GM12878 (cell line): ENCODE data around the gene REEP6. TPM values are rescaled to one million over a fixed set of nuclear protein-coding genes. Genes with fewer than 3 reads are reported as not detected.

ENCODE experiments used
- BCL3 ChIP-seq: IDR thresholded peaks from 2 replicates; pipeline ENCODE4 v1.6.1; 2011; ENCODE audit warnings: borderline replicate concordance, low read depth, mild to moderate bottlenecking, moderate library complexity, low read length; ENCODE audit not compliant: insufficient read depth, poor library complexity, severe bottlenecking
- E2F8 ChIP-seq: fragments of 450-650 bp; IDR thresholded peaks from 2 replicates; pipeline ENCODE4 v1.6.1; 2018; ENCODE audit warnings: mild to moderate bottlenecking, low read depth, moderate library complexity; ENCODE audit not compliant: partially characterized antibody
- ZBTB4 ChIP-seq: fragments of 450-650 bp; formaldehyde crosslinking; IDR thresholded peaks from 2 replicates; pipeline ENCODE4 v1.4.0; 2022; ENCODE audit warnings: mild to moderate bottlenecking, moderate library complexity
- polyA plus RNA-seq, 11 experiments: library from polyadenylated mRNA; depleted of rRNA in 4 of 11; unstranded in 6 of 11; stranded (reverse) in 5 of 11; fragments of >200 nt; fragmentation: Nextera tagmentation in 4 of 11; fragmentation: Illumina TruSeq in 1 of 11; extraction: Ambion mirVana in 4 of 11; extraction: Trizol in 1 of 11; gene quantifications; 1 replicate in 1 of 11; 2 replicates in 10 of 11; pipeline versions ENCODE4 v1.2.1 to v1.2.3, GENCODE V29; 2011 to 2016; ENCODE audit warnings: inconsistent platforms in 2 of 11, missing spikeins in 2 of 11, low read depth in 1 of 11
- total RNA-seq, 4 experiments: library from RNA; depleted of rRNA in 3 of 4; stranded (reverse); fragments of >200 nt in 3 of 4; fragmentation: Illumina TruSeq in 1 of 4; extraction: Trizol in 1 of 4; gene quantifications; 2 replicates each; pipeline versions ENCODE4 v1.2.1 to v1.2.3, GENCODE V29; 2013 to 2021

The REEP6 gene
- total and polyA plus RNA-seq, 10 of the 15 experiments (the other 5 are each of a cell fraction or from before 2014, with no cell fraction given): 0.06 to 1.1 (median 0.39) TPM; not detected in 2

- TF ChIP-seq ZBTB4 (CRISPR knock-in tag): no peak
- TF ChIP-seq BCL3: no peak
- TF ChIP-seq E2F8: no peak
These were observed 24.2 kb downstream of the REEP6 start (continued) for GRCh38 chr19:1514986-1515721.
